GM18511 (cell line): ENCODE data around the gene RIC3.

ENCODE experiments used
- ATAC-seq: cut with Tn5 transposase; IDR thresholded peaks from one replicate; pipeline ENCODE4 v1.9.1; 2021; ENCODE audit warnings: mild to moderate bottlenecking, moderate library complexity; ENCODE audit not compliant: unreplicated experiment

The RIC3 gene

GRCh38 chr11:8168485-8169257 lies at the start of gene RIC3:
TSS of gene RIC3 (minus strand) at chr11:8169025. CDS start at chr11:8168989, 36 bp downstream.
- peak; percentile 79 for ATAC-seq

GRCh38 chr11:8218409-8218808 lies 49.6 kb upstream of the RIC3 start:
- no peak for ATAC-seq

- ATAC-seq: no peak
Observed at GRCh38 chr11:8217926-8218325, 49.1 kb upstream of the RIC3 start.

- no peak for ATAC-seq
Observed at GRCh38 chr11:8217136-8217535, 48.3 kb upstream of the RIC3 start.

- ATAC-seq: no peak
Observed at GRCh38 chr11:8213376-8213775, 44.6 kb upstream of the RIC3 start.

GRCh38 chr11:8209208-8209807 lies 40.5 kb upstream of the RIC3 start:
- ATAC-seq: no peak

GRCh38 chr11:8207080-8208000 lies 38.5 kb upstream of the RIC3 start:
- ATAC-seq: no peak

- no peak for ATAC-seq
Observed at GRCh38 chr11:8206251-8207079, 37.6 kb upstream of the RIC3 start.

GRCh38 chr11:8205566-8205965 lies 36.7 kb upstream of the RIC3 start:
- no peak for ATAC-seq

- ATAC-seq: no peak
Observed at GRCh38 chr11:8204596-8204995, 35.8 kb upstream of the RIC3 start.

GRCh38 chr11:8204025-8204424 lies 35.2 kb upstream of the RIC3 start:
- no peak for ATAC-seq

GRCh38 chr11:8203414-8203715 lies 34.5 kb upstream of the RIC3 start:
- ATAC-seq: no peak

GRCh38 chr11:8202516-8203413 lies 33.9 kb upstream of the RIC3 start:
- ATAC-seq: no peak

- peak; percentile 96 for ATAC-seq
Observed at GRCh38 chr11:8201644-8202365, 33.0 kb upstream of the RIC3 start.

GRCh38 chr11:8199676-8200075 lies 30.9 kb upstream of the RIC3 start:
- no peak for ATAC-seq

- no peak for ATAC-seq
Observed at GRCh38 chr11:8196749-8197148, 27.9 kb upstream of the RIC3 start.

- ATAC-seq: no peak
Observed at GRCh38 chr11:8194956-8195355, 26.1 kb upstream of the RIC3 start.

GRCh38 chr11:8192896-8193209 lies 24.0 kb upstream of the RIC3 start:
- ATAC-seq: no peak
